Measurements from ENCODE around the gene CEP95.
A peak's percentile ranks its signal among the peaks of the same experiment; 100 is the strongest.
"Not testable (repeated sequence)": the region's sequence is repeated elsewhere in the genome, so short reads cannot be mapped to it uniquely, and the experiment has no call there.

CEP95 gene

GRCh38 chr17:64494121-64494520 is 12.7 kb upstream of the CEP95 start:
- ChIA-PET CTCF (interaction anchor here (0.6 kb wide), 2 partner anchors 212 to 1053 kb away, joined by 3 to 4 read pairs; no protein-coding TSS in a partner anchor), POLR2A (ENCODE audit: low non-redundant PET) (no interaction called here)
- no peak overlapping the region for H3K27ac ChIP-seq
- TF ChIP-seq CTCF (conservative IDR thresholded peaks at IDR 0.05; ENCODE audit: low read depth), result no peak
- DNase-seq (ENCODE audit: low spot score), result no peak

GRCh38 chr17:64495300-64495699 is 11.5 kb upstream of the CEP95 start:
- POLR2A ChIA-PET (ENCODE audit: low non-redundant PET); DNase-seq (ENCODE audit: low spot score): not testable (repeated sequence)
- CTCF ChIA-PET, result interaction anchor here (0.6 kb wide), 1 partner anchor 39 kb away, joined by 3 read pairs; no protein-coding TSS in a partner anchor
- peak overlapping the region; percentile 37 for H3K27ac ChIP-seq

GRCh38 chr17:64496348-64496785 is 10.4 kb upstream of the CEP95 start:
- DNase-seq (ENCODE audit: low spot score), result no peak
- no peak for TF ChIP-seq CTCF (conservative IDR thresholded peaks at IDR 0.05; ENCODE audit: low read depth)
- ChIA-PET POLR2A (ENCODE audit: low non-redundant PET) (interaction anchor here (0.5 to 1.0 kb wide), 3 partner anchors 8 to 195 kb away, joined by 3 to 13 read pairs (median 4); no protein-coding TSS in a partner anchor), CTCF (interaction anchor here (0.5 to 1.5 kb wide), 6 partner anchors 26 to 578 kb away, joined by 3 to 6 read pairs (median 4); partner anchors contain the start of gene GH1)
- H3K27ac ChIP-seq, result peak overlapping the region; percentile 90

GRCh38 chr17:64496786-64497564 is 9.8 kb upstream of the CEP95 start, which contains the start of gene POLG2:
Gene POLG2, minus strand, starts transcription at chr17:64497054. Its CDS starts 86 bp downstream, at chr17:64496968.
- TF ChIP-seq CTCF (conservative IDR thresholded peaks at IDR 0.05; ENCODE audit: low read depth), result peak; percentile 74
- ChIA-PET POLR2A (ENCODE audit: low non-redundant PET) (interaction anchor here (0.5 to 1.0 kb wide), 3 partner anchors 8 to 195 kb away, joined by 3 to 13 read pairs (median 4); no protein-coding TSS in a partner anchor), CTCF (interaction anchor here (0.5 to 1.5 kb wide), 6 partner anchors 26 to 172 kb away, joined by 3 to 6 read pairs (median 4); no protein-coding TSS in a partner anchor)
- H3K27ac ChIP-seq, result peak within 1 kb of the TSS; percentile 90
- DNase-seq (ENCODE audit: low spot score), result peak; percentile 92

- POLR2A ChIA-PET (ENCODE audit: low non-redundant PET), result no interaction called here
- peak; percentile 24; the same call in 1 of the 2 replicates for TF ChIP-seq CTCF (conservative IDR thresholded peaks at IDR 0.05; ENCODE audit: low read depth)
- peak; percentile 35 for DNase-seq (ENCODE audit: low spot score)
- CTCF ChIA-PET, result interaction anchor here (0.7 to 1.1 kb wide), 2 partner anchors 39 to 58 kb away, joined by 3 to 4 read pairs; no protein-coding TSS in a partner anchor
- H3K27ac ChIP-seq, result peak overlapping the region; percentile 90
Observed at GRCh38 chr17:64497565-64498035, 9.2 kb upstream of the CEP95 start.

GRCh38 chr17:64498308-64499203 is 8.2 kb upstream of the CEP95 start:
- TF ChIP-seq CTCF (conservative IDR thresholded peaks at IDR 0.05; ENCODE audit: low read depth), result no peak
- CTCF ChIA-PET, result interaction anchor here (0.7 kb wide), 1 partner anchor 57 kb away, joined by 4 read pairs; no protein-coding TSS in a partner anchor
- POLR2A ChIA-PET (ENCODE audit: low non-redundant PET), result no interaction called here
- no peak overlapping the region for H3K27ac ChIP-seq
- no peak for DNase-seq (ENCODE audit: low spot score)
